Measurements from ENCODE around the gene LANCL2. TPM values are rescaled to one million over a fixed set of nuclear protein-coding genes. Genes with fewer than 3 reads are reported as not detected.

Gene LANCL2
- total and polyA plus RNA-seq, 9 of the 15 experiments (the other 6 are each of a cell fraction or from before 2014, with no cell fraction given): 5.3 to 18.5 (median 13.5) TPM

- Histone ChIP-seq H3K9me3 (replicated peaks; ENCODE audit: control insufficient read depth, insufficient read depth, low read depth, low read length) (no peaks in the 10 kb centered on the region), H3K4me2 (ENCODE audit: insufficient read depth, low read length) (no peak overlapping the region), H3K9ac (ENCODE audit: insufficient read depth in 1 of 2, low read depth in 2 of 2, low read length in 2 of 2) (no peak overlapping the region), H3K27me3 (ENCODE audit: control insufficient read depth in 2 of 2, insufficient read depth in 2 of 2, low read length in 2 of 2) (no peaks in the 10 kb centered on the region), H3K4me1 (replicated peaks in 1 of 2; ENCODE audit: control insufficient read depth in 2 of 2, insufficient read depth in 2 of 2, low read length in 2 of 2) (peaks cover 0 to 5% of the 10 kb centered on the region in 2 experiments; a peak in 4 of 5 replicates), H3K79me2 (ENCODE audit: control insufficient read depth, insufficient read depth, low read length) (no peaks in the 10 kb centered on the region), H3K9me1 (ENCODE audit: control insufficient read depth, insufficient read depth, low read length) (no peaks in the 10 kb centered on the region), H3K27ac (ENCODE audit: extremely low read depth, low read depth, low read length) (no peak overlapping the region), H2AFZ (ENCODE audit: low read depth, low read length) (no peak overlapping the region), H3K4me3 (no peak overlapping the region), H3K36me3 (ENCODE audit: control insufficient read depth, insufficient read depth, low read length) (no peaks in the 10 kb centered on the region), H4K20me1 (replicated peaks; ENCODE audit: control insufficient read depth, insufficient read depth, low read length) (no peaks in the 10 kb centered on the region)
- no TSS peak for BruUV-seq (replicated peaks)
- ATAC-seq (peak; percentile 40; the same call in 1 of the 3 replicates), FAIRE-seq (no peak), DNase-seq (ENCODE audit: extremely low read depth in 1 of 4, low spot score in 3 of 4) (no peak)
- intact Hi-C loops (cut with micrococcal nuclease): no loop called here
- WGBS (ENCODE audit: insufficient coverage, low coverage, missing lambda C conversion rate): 45% methylated on average over 3 of the region's 3 CpGs
- ChIA-PET POLR2A (interaction anchor here (0.5 kb wide), 1 partner anchor 267 kb away, joined by 3 read pairs; no protein-coding TSS in a partner anchor), CTCF (ENCODE audit: low intra/inter-chr PET ratio) (no interaction called here)
- in situ Hi-C loops (cut with MboI): loop anchor here (5.0 kb wide), 1 partner anchor 128 kb away; no protein-coding TSS in a partner anchor
- TF ChIP-seq ZBTB40 (IDR thresholded peaks at IDR 0.05) (no peak), ZBTB40 (CRISPR knock-in tag; IDR thresholded peaks at IDR 0.05) (no peak), NEUROD1 (IDR thresholded peaks at IDR 0.05; ENCODE audit: borderline replicate concordance, low read depth, low read length, partially characterized antibody) (no peak), CREB1 (IDR thresholded peaks at IDR 0.05) (no peak), CREB1 (CRISPR knock-in tag; IDR thresholded peaks at IDR 0.05) (no peak), NFXL1 (CRISPR knock-in tag; IDR thresholded peaks at IDR 0.05) (no peak), SRSF3 (IDR thresholded peaks at IDR 0.05; ENCODE audit: insufficient read depth, low read length) (no peak), TSC22D4 (tag; IDR thresholded peaks at IDR 0.05) (no peak), STAT5A (IDR thresholded peaks at IDR 0.05; ENCODE audit: borderline replicate concordance, low read length) (no peak), SMAD2 (IDR thresholded peaks at IDR 0.05; ENCODE audit: low read depth, low read length) (no peak), ZNF12 (CRISPR knock-in tag; IDR thresholded peaks at IDR 0.05) (no peak), NFYB (IDR thresholded peaks at IDR 0.05; ENCODE audit: extremely low read depth, insufficient read length) (no peak), HMBOX1 (IDR thresholded peaks at IDR 0.05) (no peak)
Observed at GRCh38 chr7:55420530-55420929, 55.4 kb downstream of the LANCL2 start.
